CD4-positive, alpha-beta T cell treated with Interleukin-1 beta for 1 hour (primary cell): Measurements from ENCODE around the gene SKP2.
"Not testable (repeated sequence)": the region's sequence is repeated elsewhere in the genome, so short reads cannot be mapped to it uniquely, and the experiment has no call there.

Experiments used
- DNase-seq, 2 donors: peaks; one replicate each; pipeline ENCODE4 v3.0.0-alpha.2; 2020 to 2022

Gene SKP2

GRCh38 chr5:36158144-36158543 lies 6.2 kb downstream of the SKP2 start:
- DNase-seq = no peak

- DNase-seq = no peak
Measured at GRCh38 chr5:36160617-36161016, 8.7 kb downstream of the SKP2 start.

GRCh38 chr5:36161361-36161760 lies 9.4 kb downstream of the SKP2 start:
- DNase-seq = no peak

- no peak for DNase-seq
Measured at GRCh38 chr5:36162810-36163486, 11.0 kb downstream of the SKP2 start.

GRCh38 chr5:36164461-36164860 lies 12.6 kb downstream of the SKP2 start:
- DNase-seq = no peak

GRCh38 chr5:36168737-36169136 lies 16.8 kb downstream of the SKP2 start:
- peak in 1 of 2 donors; percentile 12 for DNase-seq

- DNase-seq = no peak
Measured at GRCh38 chr5:36170832-36171424, 19.0 kb downstream of the SKP2 start.

GRCh38 chr5:36172599-36172998 lies 20.7 kb downstream of the SKP2 start:
- no peak for DNase-seq

- no peak for DNase-seq
Measured at GRCh38 chr5:36173426-36173825, 21.5 kb downstream of the SKP2 start.

GRCh38 chr5:36174119-36174518 lies 22.2 kb downstream of the SKP2 start:
- no peak for DNase-seq

GRCh38 chr5:36175043-36175442 lies 23.1 kb downstream of the SKP2 start:
- DNase-seq = no peak

- DNase-seq = no peak
Measured at GRCh38 chr5:36177154-36177553, 25.2 kb downstream of the SKP2 start.

- no peak for DNase-seq
Measured at GRCh38 chr5:36177715-36178523, 26.0 kb downstream of the SKP2 start.

GRCh38 chr5:36178524-36178890 lies 26.6 kb downstream of the SKP2 start:
- DNase-seq = no peak

GRCh38 chr5:36179950-36180349 lies 28.0 kb downstream of the SKP2 start:
- no peak for DNase-seq

- DNase-seq = no peak
Measured at GRCh38 chr5:36180556-36181350, 28.8 kb downstream of the SKP2 start.

- DNase-seq = no peak
Measured at GRCh38 chr5:36181774-36182173, 29.9 kb downstream of the SKP2 start.

GRCh38 chr5:36184408-36184807 lies 32.5 kb downstream of the SKP2 start:
- not testable (repeated sequence) for DNase-seq

- no peak for DNase-seq
Measured at GRCh38 chr5:36193746-36194145, 41.8 kb downstream of the SKP2 start.

- DNase-seq = no peak
Measured at GRCh38 chr5:36198281-36198680, 46.4 kb downstream of the SKP2 start.

- not testable (repeated sequence) for DNase-seq
Measured at GRCh38 chr5:36198783-36199182, 46.9 kb downstream of the SKP2 start.

GRCh38 chr5:36199620-36200019 lies 47.7 kb downstream of the SKP2 start:
- no peak for DNase-seq

GRCh38 chr5:36200513-36200912 lies 48.6 kb downstream of the SKP2 start:
- DNase-seq = no peak
